PFSK-1 (cell line): ENCODE measurements around the gene NDC1.

ENCODE experiments used
- FOXP2 ChIP-seq: optimal IDR thresholded peaks from 2 replicates; pipeline ENCODE3; 2011; ENCODE audit warnings: borderline replicate concordance, control low read depth, inconsistent platforms; ENCODE audit not compliant: insufficient read depth; ENCODE audit errors: extremely low read length, extremely low read depth
- POLR2AphosphoS5 ChIP-seq: IDR thresholded peaks from 2 replicates; pipeline ENCODE4 v1.6.1; 2012; ENCODE audit warnings: low read depth, mild to moderate bottlenecking, control low read depth, low read length, moderate library complexity
- SIN3A ChIP-seq: IDR thresholded peaks from 2 replicates; pipeline ENCODE4 v1.6.1; 2012; ENCODE audit warnings: mild to moderate bottlenecking, low read length, moderate library complexity, borderline replicate concordance; ENCODE audit not compliant: insufficient read depth
- TAF1 ChIP-seq: IDR thresholded peaks from 2 replicates; pipeline ENCODE4 v1.6.1; 2012; ENCODE audit warnings: low read length, control low read depth, borderline replicate concordance; ENCODE audit not compliant: insufficient read depth
- TF ChIP-seq, protein P1 (sequence below), 2 experiments: IDR thresholded peaks; 2 replicates each; pipeline versions ENCODE4 v1.6.1 to v1.8.0; 2011 to 2012; ENCODE audit warnings: low read depth in 2 of 2, low read length in 2 of 2, control low read depth in 1 of 2, inconsistent platforms in 1 of 2, mild to moderate bottlenecking in 1 of 2, moderate library complexity in 1 of 2; ENCODE audit not compliant: insufficient read depth in 1 of 2

DNA sequence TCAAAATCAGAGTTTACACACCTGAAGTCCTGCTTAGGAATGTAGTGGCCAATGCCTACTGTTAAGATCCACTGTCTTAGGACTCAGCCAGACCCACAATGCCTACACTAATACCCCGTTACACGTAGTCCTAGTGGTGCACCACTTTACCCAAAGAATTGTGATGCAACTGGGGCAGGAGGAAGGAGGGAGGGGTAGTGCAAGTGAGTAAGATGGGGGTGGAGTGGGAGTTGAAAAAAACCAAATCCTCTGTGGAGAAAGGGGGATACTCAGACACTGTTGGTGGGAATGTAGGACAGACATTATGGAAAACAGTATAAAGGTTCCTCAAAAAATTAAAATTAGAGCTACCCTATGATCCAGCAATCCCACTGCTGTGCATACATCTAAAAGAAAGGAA is 118.6 kb downstream of the NDC1 start:
- TF ChIP-seq POLR2AphosphoS5 (no peak), TAF1 (no peak), SIN3A (no peak), FOXP2 (no peak)
- TF ChIP-seq, protein P1, sequence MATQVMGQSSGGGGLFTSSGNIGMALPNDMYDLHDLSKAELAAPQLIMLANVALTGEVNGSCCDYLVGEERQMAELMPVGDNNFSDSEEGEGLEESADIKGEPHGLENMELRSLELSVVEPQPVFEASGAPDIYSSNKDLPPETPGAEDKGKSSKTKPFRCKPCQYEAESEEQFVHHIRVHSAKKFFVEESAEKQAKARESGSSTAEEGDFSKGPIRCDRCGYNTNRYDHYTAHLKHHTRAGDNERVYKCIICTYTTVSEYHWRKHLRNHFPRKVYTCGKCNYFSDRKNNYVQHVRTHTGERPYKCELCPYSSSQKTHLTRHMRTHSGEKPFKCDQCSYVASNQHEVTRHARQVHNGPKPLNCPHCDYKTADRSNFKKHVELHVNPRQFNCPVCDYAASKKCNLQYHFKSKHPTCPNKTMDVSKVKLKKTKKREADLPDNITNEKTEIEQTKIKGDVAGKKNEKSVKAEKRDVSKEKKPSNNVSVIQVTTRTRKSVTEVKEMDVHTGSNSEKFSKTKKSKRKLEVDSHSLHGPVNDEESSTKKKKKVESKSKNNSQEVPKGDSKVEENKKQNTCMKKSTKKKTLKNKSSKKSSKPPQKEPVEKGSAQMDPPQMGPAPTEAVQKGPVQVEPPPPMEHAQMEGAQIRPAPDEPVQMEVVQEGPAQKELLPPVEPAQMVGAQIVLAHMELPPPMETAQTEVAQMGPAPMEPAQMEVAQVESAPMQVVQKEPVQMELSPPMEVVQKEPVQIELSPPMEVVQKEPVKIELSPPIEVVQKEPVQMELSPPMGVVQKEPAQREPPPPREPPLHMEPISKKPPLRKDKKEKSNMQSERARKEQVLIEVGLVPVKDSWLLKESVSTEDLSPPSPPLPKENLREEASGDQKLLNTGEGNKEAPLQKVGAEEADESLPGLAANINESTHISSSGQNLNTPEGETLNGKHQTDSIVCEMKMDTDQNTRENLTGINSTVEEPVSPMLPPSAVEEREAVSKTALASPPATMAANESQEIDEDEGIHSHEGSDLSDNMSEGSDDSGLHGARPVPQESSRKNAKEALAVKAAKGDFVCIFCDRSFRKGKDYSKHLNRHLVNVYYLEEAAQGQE (IDR thresholded peaks at IDR 0.05; ENCODE audit: insufficient read depth in 1 of 2, low read depth in 2 of 2, low read length in 2 of 2) = no peak
